OCI-LY3 (cell line): ENCODE measurements around the gene SRGAP2B.
"Not testable (repeated sequence)": the region's sequence is repeated elsewhere in the genome, so short reads cannot be mapped to it uniquely, and the experiment has no call there.

Experiments
- H2AFZ ChIP-seq: fragments of 200-600, 300-600 bp; shearing (Covaris generic); 2 replicates; pipeline ENCODE4 v1.6.0; 2014; ENCODE audit warnings: antibody characterized with exemption, low read depth, low read length
- H3K27ac ChIP-seq: fragments of 200-600, 300-600 bp; sonication (generic); 2 replicates; pipeline ENCODE4 v1.5.1; 2014; ENCODE audit warnings: mild to moderate bottlenecking, low read length, moderate library complexity, mixed read lengths
- H3K27me3 ChIP-seq: fragments of 200-600, 300-600 bp; sonication (generic); 2 replicates; pipeline ENCODE4 v1.6.1; 2014; ENCODE audit warnings: low read depth, low read length, mixed read lengths
- H3K36me3 ChIP-seq: fragments of 200-600, 300-600 bp; sonication (generic); replicated peaks from 2 replicates; pipeline ENCODE3; 2014; ENCODE audit warnings: low read depth, low read length, mixed read lengths
- H3K4me1 ChIP-seq: fragments of 300-600, 200-600 bp; sonication (generic); 2 replicates; pipeline ENCODE4 v1.6.1; 2014; ENCODE audit warnings: low read length, mixed read lengths
- H3K4me2 ChIP-seq: fragments of 200-600, 300-600 bp; sonication (generic); 2 replicates; pipeline ENCODE4 v1.6.1; 2014; ENCODE audit warnings: low read length, mixed read lengths
- H3K4me3 ChIP-seq: fragments of 300-600, 200-600 bp; sonication (generic); 2 replicates; pipeline ENCODE4 v1.5.1; 2014; ENCODE audit warnings: antibody characterized with exemption, mild to moderate bottlenecking, low read length, moderate library complexity
- H3K79me2 ChIP-seq: fragments of 300-600, 200-600 bp; shearing (Covaris generic); 2 replicates; pipeline ENCODE4 v1.6.1; 2014; ENCODE audit warnings: mild to moderate bottlenecking, low read length, mixed read lengths
- H3K9ac ChIP-seq: fragments of 300-600, 200-600 bp; shearing (Covaris generic); 2 replicates; pipeline ENCODE4 v1.6.0; 2014; ENCODE audit warnings: mild to moderate bottlenecking, low read length, moderate library complexity
- H3K9me3 ChIP-seq: fragments of 200-600, 300-600 bp; shearing (Covaris generic); 2 replicates; pipeline ENCODE4 v1.6.1; 2014; ENCODE audit warnings: low read length, mixed read lengths; ENCODE audit not compliant: insufficient read depth
- H4K20me1 ChIP-seq: fragments of 200-600, 300-600 bp; sonication (generic); 2 replicates; pipeline ENCODE4 v1.6.1; 2016; ENCODE audit warnings: low read length, mixed read lengths; ENCODE audit not compliant: insufficient read depth

Gene SRGAP2B

GRCh38 chr1:144985550-144986170, 109.5 kb downstream of the SRGAP2B start:
- not testable (repeated sequence) for H3K4me1 ChIP-seq, H3K27me3 ChIP-seq, H3K9ac ChIP-seq, H3K9me3 ChIP-seq, H4K20me1 ChIP-seq, H3K27ac ChIP-seq, H3K4me2 ChIP-seq, H3K36me3 ChIP-seq, H3K4me3 ChIP-seq, H2AFZ ChIP-seq, H3K79me2 ChIP-seq

- not testable (repeated sequence) for H4K20me1 ChIP-seq, H3K79me2 ChIP-seq, H3K9ac ChIP-seq, H3K27me3 ChIP-seq, H3K4me3 ChIP-seq, H3K4me2 ChIP-seq, H3K9me3 ChIP-seq, H3K36me3 ChIP-seq, H3K27ac ChIP-seq, H2AFZ ChIP-seq, H3K4me1 ChIP-seq
These were observed 112.2 kb downstream of the SRGAP2B start for GRCh38 chr1:144982802-144983525.

- not testable (repeated sequence) for H2AFZ ChIP-seq, H3K36me3 ChIP-seq, H3K4me2 ChIP-seq, H3K27me3 ChIP-seq, H3K27ac ChIP-seq, H3K4me1 ChIP-seq, H3K9me3 ChIP-seq, H3K9ac ChIP-seq, H3K79me2 ChIP-seq, H3K4me3 ChIP-seq, H4K20me1 ChIP-seq
These were observed 114.0 kb downstream of the SRGAP2B start for GRCh38 chr1:144981157-144981556.

- not testable (repeated sequence) for H3K4me2 ChIP-seq, H3K27me3 ChIP-seq, H3K27ac ChIP-seq, H3K4me1 ChIP-seq, H2AFZ ChIP-seq, H3K36me3 ChIP-seq, H3K4me3 ChIP-seq, H3K9me3 ChIP-seq, H4K20me1 ChIP-seq, H3K79me2 ChIP-seq, H3K9ac ChIP-seq
These were observed 115.0 kb downstream of the SRGAP2B start for GRCh38 chr1:144979960-144980595.

GRCh38 chr1:144977856-144978255, 117.3 kb downstream of the SRGAP2B start:
- H3K27me3 ChIP-seq, H3K9ac ChIP-seq, H3K4me1 ChIP-seq, H2AFZ ChIP-seq, H3K36me3 ChIP-seq, H3K4me2 ChIP-seq, H4K20me1 ChIP-seq, H3K79me2 ChIP-seq, H3K9me3 ChIP-seq, H3K27ac ChIP-seq, H3K4me3 ChIP-seq: not testable (repeated sequence)

GRCh38 chr1:144971936-144972335, 123.2 kb downstream of the SRGAP2B start:
- H3K9me3 ChIP-seq, H4K20me1 ChIP-seq, H3K27me3 ChIP-seq, H3K4me2 ChIP-seq, H3K79me2 ChIP-seq, H3K9ac ChIP-seq, H2AFZ ChIP-seq, H3K36me3 ChIP-seq, H3K4me1 ChIP-seq, H3K4me3 ChIP-seq, H3K27ac ChIP-seq: not testable (repeated sequence)

- not testable (repeated sequence) for H3K27me3 ChIP-seq, H3K9me3 ChIP-seq
These were observed 128.6 kb downstream of the SRGAP2B start for GRCh38 chr1:144966488-144966887.

GRCh38 chr1:144964765-144965164, 130.4 kb downstream of the SRGAP2B start:
- H3K79me2 ChIP-seq, H3K4me3 ChIP-seq, H3K4me2 ChIP-seq, H4K20me1 ChIP-seq, H3K9me3 ChIP-seq, H3K4me1 ChIP-seq, H3K27ac ChIP-seq, H3K36me3 ChIP-seq, H2AFZ ChIP-seq, H3K27me3 ChIP-seq, H3K9ac ChIP-seq: not testable (repeated sequence)

More at GRCh38 chr1:144966488-144966887, 128.6 kb downstream of the SRGAP2B start:
- H3K36me3 ChIP-seq, H3K4me2 ChIP-seq, H3K4me1 ChIP-seq, H3K79me2 ChIP-seq, H3K9ac ChIP-seq, H3K27ac ChIP-seq, H3K4me3 ChIP-seq, H2AFZ ChIP-seq, H4K20me1 ChIP-seq: not testable (repeated sequence)

GRCh38 chr1:144964186-144964585, 130.9 kb downstream of the SRGAP2B start:
- H3K4me2 ChIP-seq, H4K20me1 ChIP-seq, H3K27ac ChIP-seq, H2AFZ ChIP-seq, H3K36me3 ChIP-seq, H3K27me3 ChIP-seq, H3K4me3 ChIP-seq, H3K9ac ChIP-seq, H3K9me3 ChIP-seq, H3K4me1 ChIP-seq, H3K79me2 ChIP-seq: not testable (repeated sequence)
